SHP77 treated with DMSO at 0.1 percent for 48 hours (cell line): ENCODE results near the gene TOR1A.
A peak's percentile ranks its signal among the peaks of the same experiment; 100 is the strongest.

Experiments
- DNase-seq: peaks from one replicate; lab custom pipeline; 2025; lab: John Stamatoyannopoulos, UW

The TOR1A gene, protein sequence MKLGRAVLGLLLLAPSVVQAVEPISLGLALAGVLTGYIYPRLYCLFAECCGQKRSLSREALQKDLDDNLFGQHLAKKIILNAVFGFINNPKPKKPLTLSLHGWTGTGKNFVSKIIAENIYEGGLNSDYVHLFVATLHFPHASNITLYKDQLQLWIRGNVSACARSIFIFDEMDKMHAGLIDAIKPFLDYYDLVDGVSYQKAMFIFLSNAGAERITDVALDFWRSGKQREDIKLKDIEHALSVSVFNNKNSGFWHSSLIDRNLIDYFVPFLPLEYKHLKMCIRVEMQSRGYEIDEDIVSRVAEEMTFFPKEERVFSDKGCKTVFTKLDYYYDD

DNA sequence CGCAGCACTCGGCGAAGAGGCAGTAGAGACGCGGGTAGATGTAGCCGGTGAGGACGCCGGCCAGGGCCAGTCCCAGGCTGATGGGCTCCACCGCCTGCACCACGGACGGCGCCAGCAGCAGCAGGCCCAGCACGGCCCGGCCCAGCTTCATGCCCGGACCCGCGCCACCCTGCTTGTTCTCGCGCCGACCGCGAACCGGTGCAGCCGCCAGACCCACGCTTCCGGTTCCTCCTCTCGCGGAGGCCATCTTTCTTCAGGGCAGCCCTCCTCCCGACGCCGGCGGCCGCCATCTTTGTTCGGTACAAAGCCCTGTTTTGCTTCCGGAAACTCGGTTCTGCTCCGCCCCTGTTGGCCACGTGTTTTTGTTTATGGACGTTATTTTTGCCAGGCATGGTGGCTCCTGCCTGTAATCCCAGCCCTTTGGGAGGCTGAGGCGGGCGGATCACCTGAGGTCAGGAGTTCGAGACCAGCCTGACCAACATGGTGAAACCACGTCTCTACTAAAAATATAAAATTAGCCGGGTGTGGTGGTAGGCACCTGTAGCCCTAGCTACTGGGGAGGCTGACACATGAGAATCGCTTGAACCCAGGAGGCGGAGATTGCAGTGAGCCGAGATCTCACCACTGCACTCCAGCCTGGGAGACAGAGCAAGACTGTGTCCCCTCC, at the start of gene TOR1A:
TOR1A (minus strand) TSS at position 202 of the 667 bp plus-strand sequence; CDS start at position 151, 51 bp downstream.
- DNase-seq: peak; percentile 86

DNA sequence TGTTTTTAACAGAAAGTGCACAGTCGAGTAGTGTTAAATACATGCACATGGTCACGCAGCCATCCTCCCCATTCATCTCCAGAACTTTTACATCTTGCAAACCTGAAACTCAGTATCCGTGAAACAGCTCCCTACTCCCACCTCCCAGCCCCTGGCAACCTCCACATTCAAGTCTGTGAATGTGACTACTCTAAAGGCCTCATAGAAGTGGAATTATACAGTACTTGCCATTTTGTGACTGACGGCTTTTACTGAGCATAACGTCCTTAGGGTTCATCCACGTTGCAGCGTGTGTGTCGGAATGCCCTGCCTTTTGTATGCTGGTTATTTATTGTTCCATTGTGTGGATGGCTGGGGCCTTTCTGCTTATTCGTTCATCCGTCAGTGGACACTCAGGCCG, 47.1 kb upstream of the TOR1A start:
- no peak for DNase-seq

DNA sequence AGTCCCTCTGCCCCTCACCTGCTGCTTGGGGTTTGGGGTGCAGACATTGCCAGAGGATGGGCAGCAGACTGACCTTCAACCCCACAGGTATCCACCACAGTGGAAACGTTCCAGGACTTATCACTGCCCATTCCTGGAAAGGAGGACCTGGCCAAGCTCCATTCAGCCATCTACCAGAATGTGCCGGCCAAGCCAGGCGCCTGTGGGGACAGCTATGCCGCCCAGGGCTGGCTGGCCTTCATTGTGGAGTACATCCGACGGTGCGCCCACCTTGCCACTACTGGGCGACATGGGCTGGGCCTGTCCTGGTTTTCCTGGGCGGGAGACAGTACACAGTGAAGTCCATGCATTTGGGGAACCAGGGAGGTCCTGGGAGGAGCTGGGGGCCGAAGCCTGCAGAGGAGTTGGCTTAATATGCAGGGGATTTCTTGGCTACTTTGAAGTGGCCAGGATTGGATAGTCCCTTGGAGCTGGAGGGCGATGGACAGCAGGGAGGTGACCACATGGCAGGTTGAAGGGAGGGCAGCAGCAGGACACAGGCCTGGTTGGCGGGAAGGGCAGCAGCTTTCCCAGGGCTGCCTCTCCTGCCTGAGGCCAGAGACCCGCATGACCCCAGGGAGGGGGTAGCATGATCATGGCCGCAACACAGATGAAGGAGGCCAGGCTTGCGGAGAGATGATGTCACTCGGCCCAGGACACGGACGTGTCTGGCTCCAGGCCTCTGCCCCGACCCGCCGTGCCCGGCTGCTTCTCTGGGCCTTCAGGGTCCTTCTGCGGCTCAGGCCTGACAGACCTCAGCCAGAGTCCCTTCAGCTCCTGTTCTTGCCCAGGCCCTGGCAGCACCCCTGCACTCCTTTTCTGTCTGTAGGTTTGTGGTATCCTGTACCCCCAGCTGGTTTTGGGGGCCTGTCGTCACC, 45.9 kb upstream of the TOR1A start:
- DNase-seq: no peak

DNA sequence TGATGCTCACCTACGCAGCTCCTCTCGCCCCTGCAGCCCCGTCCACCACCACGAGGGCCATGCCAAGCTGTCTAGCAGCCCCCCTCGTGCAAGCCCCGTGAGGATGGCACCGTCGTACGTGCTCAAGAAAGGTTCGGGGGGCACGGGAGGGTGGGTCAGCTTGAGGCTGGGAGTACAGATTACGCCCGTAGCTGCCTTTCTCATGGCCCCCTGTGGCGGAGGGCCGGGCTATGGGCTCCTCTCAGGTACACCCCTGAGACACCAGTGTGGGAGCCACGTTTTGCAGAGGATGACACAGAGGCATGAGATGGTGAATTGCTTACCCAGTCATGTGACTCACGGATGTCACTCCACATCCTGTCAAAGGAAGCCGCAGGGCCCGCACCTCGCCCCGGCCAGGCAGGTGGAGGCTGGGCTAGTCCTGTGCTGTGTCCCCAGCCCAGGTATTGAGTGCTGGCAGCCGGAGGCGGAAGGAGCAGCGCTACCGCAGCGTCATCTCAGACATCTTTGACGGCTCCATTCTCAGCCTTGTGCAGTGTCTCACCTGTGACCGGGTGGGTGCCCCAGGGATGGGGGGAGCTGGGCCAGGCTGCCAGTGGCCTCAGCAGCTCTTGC, 45.0 kb upstream of the TOR1A start:
- no peak for DNase-seq

DNA sequence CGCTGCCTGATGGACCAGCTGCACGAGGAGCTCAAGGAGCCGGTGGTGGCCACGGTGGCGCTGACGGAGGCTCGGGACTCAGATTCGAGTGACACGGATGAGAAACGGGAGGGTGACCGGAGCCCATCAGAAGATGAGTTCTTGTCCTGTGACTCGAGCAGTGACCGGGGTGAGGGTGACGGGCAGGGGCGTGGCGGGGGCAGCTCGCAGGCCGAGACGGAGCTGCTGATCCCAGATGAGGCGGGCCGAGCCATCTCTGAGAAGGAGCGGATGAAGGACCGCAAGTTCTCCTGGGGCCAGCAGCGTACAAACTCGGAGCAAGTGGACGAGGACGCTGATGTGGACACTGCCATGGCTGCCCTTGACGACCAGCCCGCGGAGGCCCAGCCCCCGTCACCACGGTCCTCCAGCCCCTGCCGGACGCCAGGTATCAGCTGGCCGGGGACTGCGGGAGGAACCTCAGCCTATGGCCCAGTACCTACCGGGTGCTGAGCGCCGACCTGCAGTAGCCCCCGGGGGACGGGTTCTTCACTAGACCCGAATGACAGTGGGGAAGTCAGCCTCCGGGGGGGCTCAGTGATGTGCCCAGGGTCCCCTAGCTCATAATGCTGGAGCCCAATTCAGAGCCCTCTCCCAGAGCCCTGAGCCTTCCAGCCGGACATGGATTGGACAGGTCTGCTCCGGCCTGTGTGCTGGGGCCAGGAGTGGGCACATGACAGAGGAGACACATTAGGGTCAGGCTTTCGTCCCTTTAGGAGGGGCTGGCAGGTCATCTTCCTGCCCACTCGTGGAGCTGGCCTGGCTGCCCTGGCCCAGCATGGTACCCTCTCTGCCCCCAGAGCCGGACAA, 44.3 kb upstream of the TOR1A start:
- no peak for DNase-seq

DNA sequence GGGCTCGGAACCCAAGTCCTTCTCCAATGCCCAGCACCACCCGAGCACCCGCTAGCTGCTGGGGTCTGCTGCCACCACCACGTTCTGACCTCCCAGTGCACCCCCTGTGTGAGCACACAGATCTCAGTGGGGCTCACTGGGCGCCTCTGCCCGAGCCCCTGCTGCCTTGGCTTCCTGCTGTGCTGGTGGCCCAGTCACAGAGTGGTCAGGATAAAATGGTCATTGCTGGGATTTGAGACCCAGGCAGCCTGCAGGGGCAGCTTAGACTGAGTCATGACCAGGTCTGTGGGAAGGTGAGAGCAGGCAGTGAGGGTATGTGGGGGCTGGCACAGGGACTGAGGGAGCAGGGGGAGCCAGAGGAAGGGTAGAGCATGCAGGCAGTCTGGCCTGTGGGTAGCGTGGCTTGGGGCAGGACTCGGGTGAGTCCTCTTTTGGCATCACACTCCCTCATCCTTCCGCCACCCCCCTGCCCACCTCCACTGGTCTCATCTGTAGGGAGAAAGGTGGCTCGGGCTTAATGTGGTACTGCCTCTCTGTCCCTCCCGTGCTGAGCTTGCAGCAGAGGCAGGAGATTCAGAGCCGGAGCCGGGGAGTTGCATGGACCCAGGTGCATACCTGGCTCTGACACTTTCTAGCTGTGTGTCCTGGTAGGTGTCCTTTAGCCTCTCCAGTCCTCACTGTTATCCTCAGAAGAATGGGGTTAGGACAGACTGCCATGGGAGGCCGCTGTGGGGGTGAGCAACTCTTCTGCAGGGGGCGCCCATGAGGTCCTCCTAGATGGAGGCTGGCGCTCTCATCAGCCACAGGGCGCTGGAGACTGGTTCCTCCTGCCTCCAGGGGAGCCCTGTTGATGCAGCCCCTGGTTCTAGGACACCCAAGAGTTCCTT, 43.4 kb upstream of the TOR1A start:
- DNase-seq: no peak

DNA sequence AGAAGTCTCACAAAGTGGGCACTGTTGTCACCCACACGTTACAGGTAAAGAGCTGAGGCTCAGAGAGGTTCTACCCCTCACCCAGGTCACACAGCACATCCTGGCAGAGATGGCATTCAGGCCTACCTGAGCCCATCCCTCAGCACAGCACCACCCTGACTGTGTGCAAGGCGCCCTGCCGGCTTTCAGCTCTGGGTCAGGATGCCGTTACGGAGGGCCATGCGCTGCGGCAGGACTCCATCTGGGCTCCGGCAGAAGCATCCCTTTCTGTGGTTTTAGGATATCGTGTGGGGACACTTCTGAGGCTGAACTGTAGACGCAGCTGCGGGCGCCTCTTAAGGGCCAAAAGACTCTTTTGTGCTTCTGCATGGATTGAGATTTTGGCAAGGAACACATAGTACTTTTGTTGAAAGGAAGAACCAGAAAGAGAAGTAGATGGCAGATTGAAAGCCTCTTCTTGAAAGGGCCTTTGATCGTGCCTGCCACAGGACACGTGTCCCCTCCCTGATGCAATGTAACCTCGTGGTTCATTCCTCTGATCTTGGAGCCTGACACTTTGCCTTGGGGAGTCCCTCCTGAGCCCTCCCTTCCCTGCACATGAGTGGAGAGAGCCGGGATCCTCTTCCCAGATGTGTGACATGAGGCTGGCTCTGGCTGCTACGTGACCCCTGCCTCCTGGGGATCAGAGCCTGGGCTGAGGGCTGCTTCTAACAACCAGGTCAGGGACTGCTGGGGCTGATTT, 42.6 kb upstream of the TOR1A start:
- no peak for DNase-seq

DNA sequence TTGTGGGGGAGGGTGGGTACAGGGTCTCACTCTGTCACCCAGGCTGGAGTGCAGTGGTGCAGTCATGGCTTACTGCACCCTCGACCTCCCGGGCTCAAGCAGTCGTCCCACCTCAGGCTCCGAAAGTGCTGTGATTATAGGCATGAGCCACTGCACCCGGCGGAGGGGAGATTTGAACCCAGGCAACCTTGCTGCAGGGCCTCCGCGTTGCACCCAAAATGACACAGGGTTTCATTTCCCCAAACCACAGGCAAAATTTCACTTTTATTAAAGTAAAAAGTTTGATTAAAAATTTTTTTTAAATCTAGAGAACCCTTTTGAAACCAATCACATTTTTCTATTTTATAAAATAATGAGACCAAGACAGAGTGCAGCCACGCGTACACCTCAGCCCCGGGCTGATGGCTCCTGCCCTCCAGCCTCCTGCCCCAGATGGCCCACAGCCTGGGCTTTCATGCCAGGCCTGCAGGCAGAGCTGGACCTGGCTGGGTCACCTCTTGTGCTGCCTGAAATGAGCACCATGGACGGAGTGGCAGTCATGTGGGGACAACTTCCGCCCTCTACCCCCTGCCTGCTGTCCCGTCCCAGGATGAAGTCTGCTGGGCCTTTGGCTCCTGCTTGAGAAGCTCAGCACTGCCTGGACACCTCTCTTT, 41.9 kb upstream of the TOR1A start:
- no peak for DNase-seq

DNA sequence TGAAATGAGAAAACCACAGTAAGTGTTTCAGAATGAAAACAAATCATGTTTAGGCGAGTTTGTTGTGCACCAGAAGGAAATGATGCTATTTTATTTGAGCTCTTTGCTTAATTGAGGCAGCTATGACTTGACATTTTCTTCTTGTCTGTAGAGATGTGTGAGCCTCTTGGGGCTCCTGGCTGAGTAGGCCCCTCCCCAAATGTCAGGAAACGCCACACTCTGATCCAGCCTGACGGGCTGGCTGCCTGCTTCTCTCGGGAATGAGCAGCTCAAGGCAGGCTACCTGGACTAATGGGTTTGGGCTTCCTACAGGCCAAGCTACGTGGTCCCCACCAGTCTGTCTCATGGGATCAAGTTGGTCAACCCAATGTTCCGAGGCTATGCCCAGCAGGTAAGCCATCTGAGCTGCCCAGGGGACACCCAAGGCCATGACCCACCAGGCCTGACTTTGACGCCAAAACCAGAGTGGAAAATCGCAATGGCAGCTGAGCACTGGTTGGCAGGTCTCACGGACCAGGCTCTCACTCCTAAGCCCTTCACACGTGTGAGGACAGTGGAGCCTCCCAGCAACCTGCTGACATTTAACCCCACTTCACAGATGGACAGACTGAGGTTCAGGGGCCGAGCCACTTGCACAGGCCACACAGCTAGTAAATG, 41.2 kb upstream of the TOR1A start:
- DNase-seq: no peak

DNA sequence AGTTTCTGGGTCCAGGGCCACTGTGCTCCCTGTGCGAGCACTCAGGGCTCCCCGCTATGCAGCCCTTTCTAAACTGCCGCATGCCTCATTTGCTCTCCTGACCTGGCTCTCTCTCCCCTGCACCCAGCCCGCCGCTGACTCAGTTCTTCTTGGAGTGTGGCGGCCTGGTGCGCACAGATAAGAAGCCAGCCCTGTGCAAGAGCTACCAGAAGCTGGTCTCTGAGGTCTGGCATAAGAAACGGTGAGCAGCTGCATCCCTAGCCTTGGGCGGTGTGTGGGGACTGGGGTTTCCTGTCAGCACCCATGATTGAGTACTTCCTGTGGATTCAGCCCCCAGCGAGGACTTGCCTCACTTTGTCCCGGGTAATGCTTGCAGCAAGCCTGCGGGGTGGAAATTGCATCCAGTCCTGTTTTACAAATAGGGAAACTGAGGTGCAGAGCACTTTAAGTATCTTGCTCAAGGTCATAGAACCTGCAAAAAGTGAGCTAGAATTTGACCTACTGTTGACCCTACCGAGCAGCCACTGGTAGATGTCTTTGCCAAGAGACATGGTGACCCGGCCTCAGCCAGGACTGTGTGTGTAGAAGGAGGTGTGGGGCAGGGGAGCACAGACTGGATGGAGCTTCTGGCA, 39.2 kb upstream of the TOR1A start:
- DNase-seq: peak; percentile 65

DNA sequence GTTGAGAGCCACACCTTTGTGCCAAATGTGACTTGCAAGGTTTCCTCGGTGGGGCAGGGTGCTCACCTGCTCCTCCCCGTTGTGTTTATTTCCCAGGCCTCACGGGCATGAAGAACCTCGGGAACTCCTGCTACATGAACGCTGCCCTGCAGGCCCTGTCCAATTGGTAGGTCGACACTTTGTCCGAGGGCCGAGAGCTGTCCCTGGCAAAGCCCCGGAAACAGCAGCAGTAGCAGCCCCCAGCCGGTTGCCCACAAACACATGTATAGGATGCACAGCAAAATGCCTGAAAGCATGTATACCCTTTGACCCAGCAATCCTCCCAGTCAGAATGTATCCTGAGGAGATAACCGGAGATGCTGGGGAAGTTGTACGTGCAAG, 37.5 kb upstream of the TOR1A start:
- no peak for DNase-seq

DNA sequence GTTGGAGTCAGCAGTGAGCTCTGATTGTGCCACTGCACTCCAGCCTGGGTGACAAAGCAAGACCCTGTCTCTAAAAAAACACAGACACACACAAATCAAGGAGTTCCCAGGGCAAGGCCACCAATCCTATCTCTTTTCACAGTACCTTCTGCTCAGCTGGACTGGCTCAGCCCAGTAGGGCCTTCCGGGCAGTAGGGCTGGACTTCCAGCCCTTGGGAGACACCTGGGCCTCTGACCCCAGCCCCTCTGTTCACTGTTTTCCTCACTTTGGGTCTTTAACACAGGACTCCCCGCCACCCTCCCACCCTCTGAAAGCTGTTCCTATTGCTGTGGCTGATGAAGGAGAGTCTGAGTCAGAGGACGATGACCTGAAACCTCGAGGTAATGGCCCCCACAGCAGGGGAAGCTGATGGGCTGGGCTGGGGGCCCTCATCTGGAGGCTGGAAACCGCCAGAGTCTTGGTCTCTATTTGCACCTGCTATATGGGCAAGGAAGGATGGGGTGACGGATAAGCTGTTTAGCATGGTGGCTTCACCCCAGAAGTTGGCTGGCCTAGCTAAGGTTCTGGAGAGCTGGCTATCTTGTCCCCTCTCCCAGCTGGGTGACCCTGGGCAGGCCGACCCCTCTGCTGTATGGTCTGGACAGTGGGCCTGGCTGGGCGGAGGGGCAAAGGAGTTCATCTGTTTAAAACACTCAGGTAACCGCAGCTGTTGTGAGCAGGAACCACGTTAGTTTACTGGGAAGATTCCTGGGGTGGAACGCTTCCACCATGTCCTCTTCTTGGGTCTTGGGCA, 36.9 kb upstream of the TOR1A start:
- DNase-seq: no peak

DNA sequence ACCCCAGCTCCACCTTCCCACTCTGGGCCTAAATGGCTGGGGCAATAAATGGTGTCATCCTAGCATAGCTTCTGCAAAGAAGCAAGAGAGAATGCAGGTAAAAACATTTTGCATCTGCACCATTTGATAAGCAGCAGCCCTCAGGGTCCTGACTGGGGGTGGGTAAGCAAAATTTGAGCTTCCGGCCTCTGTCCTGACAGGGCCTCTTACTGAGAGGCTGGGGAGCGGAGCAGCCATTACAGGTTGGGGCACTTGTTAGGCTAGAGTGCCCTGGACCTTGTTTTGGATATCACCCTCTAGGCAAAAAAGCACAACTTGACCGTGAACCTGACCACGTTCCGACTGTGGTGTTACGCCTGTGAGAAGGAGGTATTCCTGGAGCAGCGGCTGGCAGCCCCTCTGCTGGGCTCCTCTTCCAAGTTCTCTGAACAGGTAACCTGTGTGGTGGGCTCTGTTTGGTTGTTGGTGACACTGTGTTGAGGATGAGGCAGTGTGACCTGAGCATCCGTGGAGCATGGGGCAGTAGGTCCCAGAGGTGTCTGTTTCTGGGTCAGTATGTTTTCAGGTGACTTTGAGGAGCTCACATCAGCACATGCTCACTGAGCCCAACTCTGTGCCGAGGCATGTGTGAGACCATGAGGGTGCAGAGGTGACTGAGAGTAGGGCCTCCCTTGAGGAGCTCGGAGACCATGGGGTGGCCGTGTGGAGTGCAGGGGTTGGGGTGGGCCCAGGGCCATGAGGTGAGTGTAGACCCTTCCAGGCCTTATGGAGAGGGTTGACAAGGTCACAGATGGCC, 34.4 kb upstream of the TOR1A start:
- no peak for DNase-seq

DNA sequence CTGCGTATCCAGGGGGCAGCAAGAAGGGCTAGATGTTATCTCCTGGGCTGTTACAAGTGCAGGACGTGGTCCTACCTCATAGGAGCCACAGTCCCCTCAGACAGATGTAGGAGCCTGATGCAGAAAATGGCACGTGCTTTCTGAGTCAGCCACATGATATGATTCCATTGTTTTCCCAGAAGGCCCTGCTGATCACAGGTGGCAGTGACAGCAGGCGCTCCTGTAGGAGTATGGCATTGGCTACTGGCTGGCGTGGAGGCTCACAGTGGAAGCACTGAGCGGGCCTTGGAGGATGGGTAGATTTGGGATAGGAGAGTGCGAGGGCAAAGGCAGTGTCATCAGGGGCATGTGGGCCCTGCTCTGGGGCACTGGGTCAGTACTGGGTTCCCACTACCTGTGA, 33.3 kb upstream of the TOR1A start:
- DNase-seq: no peak

DNA sequence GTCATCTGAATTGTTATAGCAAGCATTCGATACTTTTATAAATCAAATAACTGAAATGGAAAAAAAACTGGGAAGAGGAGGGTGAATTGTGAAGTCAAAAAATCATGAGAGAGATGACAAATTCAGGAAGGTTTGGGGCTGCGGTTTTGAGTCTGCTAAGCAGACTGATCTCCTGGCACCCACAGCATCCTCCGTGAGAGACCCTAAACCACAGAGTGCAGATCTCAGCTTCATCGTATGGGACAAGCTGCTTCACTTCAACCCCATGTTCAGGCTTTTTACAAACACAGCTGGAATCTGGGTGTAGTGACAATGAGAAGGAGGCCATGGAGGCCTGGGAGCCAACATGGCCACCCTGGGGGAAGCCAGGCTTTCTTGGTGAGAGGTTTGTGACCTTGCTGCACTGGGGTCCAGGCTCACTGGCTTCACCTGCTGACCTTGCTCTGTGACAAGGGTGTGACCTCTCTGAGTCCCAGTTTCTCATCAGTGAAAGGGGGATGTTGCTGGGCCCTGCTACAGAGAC, 30.7 kb upstream of the TOR1A start:
- no peak for DNase-seq

DNA sequence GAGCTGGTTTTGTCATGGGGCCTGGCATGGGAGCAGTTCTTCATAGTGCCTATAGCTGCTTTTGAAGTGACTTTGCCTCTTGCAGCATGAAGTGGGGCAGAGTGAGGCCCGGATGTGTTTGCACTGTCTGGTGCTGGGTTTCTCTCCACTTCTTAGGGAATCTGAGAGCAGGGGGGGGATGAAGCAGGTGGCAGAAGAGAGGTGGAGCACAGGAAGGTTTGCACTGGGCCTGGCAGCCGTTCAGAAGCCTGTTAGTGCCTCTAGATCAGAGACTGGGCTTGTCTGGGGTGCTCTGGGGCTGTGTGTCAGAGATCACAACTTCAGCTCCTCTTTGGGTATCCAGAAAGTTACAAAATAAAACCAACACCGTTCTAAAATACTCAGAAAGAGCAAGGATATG, 29.7 kb upstream of the TOR1A start:
- no peak for DNase-seq
